Osteoblast (primary cell): Measurements from ENCODE around the gene AEN. TPM values are rescaled to one million over a fixed set of nuclear protein-coding genes. Genes with fewer than 3 reads are reported as not detected.
A peak's percentile ranks its signal among the peaks of the same experiment; 100 is the strongest.

Experiments used
- DNase-seq: peaks from one replicate; pipeline ENCODE4 v3.0.0; 2011; ENCODE audit warnings: low spot score, mixed read lengths; ENCODE audit not compliant: insufficient read length; ENCODE audit errors: missing footprints
- H2AFZ ChIP-seq: 2 replicates; pipeline ENCODE4 v1.6.0; 2011; ENCODE audit warnings: mild to moderate bottlenecking, low read length
- H3K27ac ChIP-seq: 2 replicates; pipeline ENCODE4 v1.5.1; 2011; ENCODE audit warnings: mild to moderate bottlenecking, low read depth, low read length, moderate library complexity
- H3K27me3 ChIP-seq: 2 replicates; pipeline ENCODE4 v1.6.0; 2012; ENCODE audit warnings: mild to moderate bottlenecking, control low read depth, inconsistent platforms, low read length, moderate library complexity; ENCODE audit not compliant: insufficient read depth
- H3K36me3 ChIP-seq: 2 replicates; pipeline ENCODE4 v1.5.1; 2011; ENCODE audit warnings: mild to moderate bottlenecking, low read length, control low read depth, moderate library complexity; ENCODE audit not compliant: insufficient read depth
- H3K4me1 ChIP-seq: 2 replicates; pipeline ENCODE4 v1.5.1; 2011; ENCODE audit warnings: mild to moderate bottlenecking, low read length, control low read depth, moderate library complexity; ENCODE audit not compliant: insufficient read depth
- H3K4me2 ChIP-seq: 2 replicates; pipeline ENCODE4 v1.6.0; 2011; ENCODE audit warnings: mild to moderate bottlenecking, low read length; ENCODE audit not compliant: insufficient read depth
- H3K4me3 ChIP-seq: fragments of 200-600 bp; sonication (generic); 3 replicates; pipeline ENCODE4 v1.5.1; 2012; ENCODE audit warnings: mild to moderate bottlenecking, low read length, inconsistent platforms; ENCODE audit not compliant: insufficient read depth
- H3K79me2 ChIP-seq: 2 replicates; pipeline ENCODE4 v1.6.0; 2012; ENCODE audit warnings: mild to moderate bottlenecking, low read length, control low read depth, inconsistent platforms; ENCODE audit not compliant: insufficient read depth
- H3K9me3 ChIP-seq: 2 replicates; pipeline ENCODE4 v1.5.1; 2011; ENCODE audit warnings: low read depth, low read length, control low read depth
- H4K20me1 ChIP-seq: 2 replicates; pipeline ENCODE4 v1.6.0; 2012; ENCODE audit warnings: mild to moderate bottlenecking, low read length, control low read depth; ENCODE audit not compliant: insufficient read depth
- CTCF ChIP-seq: IDR thresholded peaks from 2 replicates; pipeline ENCODE4 v1.5.1; 2011; ENCODE audit warnings: mild to moderate bottlenecking, low read depth, low read length, moderate library complexity; ENCODE audit errors: extremely low read depth
- total RNA-seq: library from RNA; depleted of rRNA; stranded (reverse); fragments of >200 nt; gene quantifications from 2 replicates; pipeline ENCODE4 v1.2.3, GENCODE V29; 2012

The AEN gene
- total RNA-seq, 1 donor: 46.3 TPM

GRCh38 chr15:88649753-88650551 lies 28.8 kb downstream of the AEN start:
- DNase-seq: no peak
- H3K4me2 ChIP-seq: peak overlapping the region; percentile 11

GRCh38 chr15:88650556-88650955 lies 29.4 kb downstream of the AEN start:
- no peak for TF ChIP-seq CTCF
- Histone ChIP-seq H3K4me2 (no peak overlapping the region), H3K27ac (no peak overlapping the region), H3K36me3 (no peaks in the 10 kb centered on the region), H3K27me3 (no peaks in the 10 kb centered on the region), H2AFZ (no peak overlapping the region), H3K9me3 (no peaks in the 10 kb centered on the region), H3K79me2 (no peaks in the 10 kb centered on the region), H4K20me1 (no peaks in the 10 kb centered on the region), H3K4me3 (no peak overlapping the region), H3K4me1 (peaks cover 16% of the 10 kb centered on the region)
- DNase-seq: no peak

More at GRCh38 chr15:88649753-88650551, 28.8 kb downstream of the AEN start:
- no peaks in the 10 kb centered on the region for H3K9me3 ChIP-seq
- H3K27me3 ChIP-seq: no peaks in the 10 kb centered on the region
- H3K4me3 ChIP-seq: no peak overlapping the region
- no peaks in the 10 kb centered on the region for H4K20me1 ChIP-seq
- peak overlapping the region; percentile 52 for H2AFZ ChIP-seq
- no peaks in the 10 kb centered on the region for H3K79me2 ChIP-seq
- TF ChIP-seq CTCF: no peak
- peak overlapping the region; percentile 55 for H3K27ac ChIP-seq
- H3K4me1 ChIP-seq: peaks cover 16% of the 10 kb centered on the region
- H3K36me3 ChIP-seq: no peaks in the 10 kb centered on the region

GRCh38 chr15:88651136-88651732 lies 30.1 kb downstream of the AEN start:
- Histone ChIP-seq H3K27ac (no peak overlapping the region), H2AFZ (no peak overlapping the region), H3K79me2 (no peaks in the 10 kb centered on the region), H3K9me3 (no peaks in the 10 kb centered on the region), H3K27me3 (no peaks in the 10 kb centered on the region), H3K4me3 (no peak overlapping the region), H4K20me1 (no peaks in the 10 kb centered on the region), H3K36me3 (no peaks in the 10 kb centered on the region), H3K4me1 (peaks cover 16% of the 10 kb centered on the region), H3K4me2 (no peak overlapping the region)
- no peak for TF ChIP-seq CTCF
- DNase-seq: no peak

- Histone ChIP-seq H4K20me1 (no peaks in the 10 kb centered on the region), H2AFZ (no peak overlapping the region), H3K79me2 (no peaks in the 10 kb centered on the region), H3K27me3 (no peaks in the 10 kb centered on the region), H3K36me3 (no peaks in the 10 kb centered on the region), H3K4me3 (no peak overlapping the region), H3K4me2 (no peak overlapping the region), H3K4me1 (peaks cover 16% of the 10 kb centered on the region), H3K9me3 (no peaks in the 10 kb centered on the region), H3K27ac (no peak overlapping the region)
- DNase-seq: no peak
- no peak for TF ChIP-seq CTCF
Measured at GRCh38 chr15:88651971-88652370, 30.8 kb downstream of the AEN start.
